MM.1S (cell line): ENCODE data around the gene VASH2.

Experiments used
- DNase-seq: peaks from one replicate; pipeline ENCODE4 v3.0.0-alpha.2; 2015
- H2AFZ ChIP-seq: fragments of 300-600 bp; sonication (generic); 2 replicates; pipeline ENCODE4 v1.6.0; 2016; ENCODE audit warnings: antibody characterized with exemption, low read length
- H3F3A ChIP-seq: fragments of 300-600 bp; sonication (generic); 2 replicates; pipeline ENCODE4 v1.6.1; 2016; ENCODE audit warnings: mild to moderate bottlenecking, antibody characterized with exemption, low read length, moderate library complexity, mixed read lengths; ENCODE audit not compliant: insufficient read depth
- H3K27ac ChIP-seq: fragments of 300-600 bp; sonication (generic); 2 replicates; pipeline ENCODE4 v1.5.1; 2016; ENCODE audit warnings: mild to moderate bottlenecking, low read length
- H3K27me3 ChIP-seq: fragments of 300-600 bp; sonication (generic); replicated peaks from 2 replicates; pipeline ENCODE4 v1.6.0; 2016; ENCODE audit warnings: low read length; ENCODE audit not compliant: insufficient read depth
- H3K36me3 ChIP-seq: fragments of 300-600 bp; sonication (generic); replicated peaks from 2 replicates; pipeline ENCODE4 v1.6.1; 2016; ENCODE audit warnings: mild to moderate bottlenecking, low read length, mixed read lengths; ENCODE audit not compliant: insufficient read depth
- H3K4me1 ChIP-seq: fragments of 300-600 bp; sonication (generic); 2 replicates; pipeline ENCODE4 v1.6.1; 2016; ENCODE audit warnings: low read length, mixed read lengths
- H3K4me2 ChIP-seq: fragments of 300-600 bp; sonication (generic); 2 replicates; pipeline ENCODE4 v1.6.0; 2016; ENCODE audit warnings: low read depth, low read length
- H3K4me3 ChIP-seq: fragments of 300-600 bp; sonication (generic); 2 replicates; pipeline ENCODE4 v1.5.1; 2016; ENCODE audit warnings: low read length, mixed read lengths
- H3K79me2 ChIP-seq: fragments of 300-600 bp; sonication (generic); 2 replicates; pipeline ENCODE4 v1.6.1; 2016; ENCODE audit warnings: mixed run types, low read length, mixed read lengths
- H3K9ac ChIP-seq: fragments of 300-600 bp; sonication (generic); 2 replicates; pipeline ENCODE4 v1.6.1; 2016; ENCODE audit warnings: low read length, mixed read lengths
- H3K9me2 ChIP-seq: fragments of 300-600 bp; sonication (generic); replicated peaks from 2 replicates; pipeline ENCODE4 v1.6.1; 2016; ENCODE audit warnings: mild to moderate bottlenecking, low read length, mixed read lengths; ENCODE audit not compliant: insufficient read depth
- H3K9me3 ChIP-seq: fragments of 300-600 bp; sonication (generic); replicated peaks from 2 replicates; pipeline ENCODE4 v1.6.1; 2016; ENCODE audit warnings: mild to moderate bottlenecking, low read length, mixed read lengths; ENCODE audit not compliant: insufficient read depth
- H4K20me1 ChIP-seq: fragments of 300-600 bp; sonication (generic); 2 replicates; pipeline ENCODE4 v1.6.1; 2016; ENCODE audit warnings: mild to moderate bottlenecking, low read length, moderate library complexity, mixed read lengths; ENCODE audit not compliant: insufficient read depth
- EZH2 ChIP-seq: fragments of 300-600 bp; sonication (generic); optimal IDR thresholded peaks from 2 replicates; pipeline ENCODE3; 2017; ENCODE audit warnings: low read depth, mild to moderate bottlenecking, antibody characterized with exemption, low read length, mixed read lengths
- EZH2phosphoT487 ChIP-seq: fragments of 300-600 bp; sonication (generic); IDR thresholded peaks from 2 replicates; pipeline ENCODE4 v1.6.1; 2018; ENCODE audit warnings: antibody characterized with exemption, low read length
- TF ChIP-seq, protein P1 (sequence below): fragments of 300-600 bp; sonication (generic); IDR thresholded peaks from 2 replicates; pipeline ENCODE4 v1.5.1; 2016; ENCODE audit warnings: antibody characterized with exemption, low read length, mixed read lengths

VASH2 gene

GRCh38 chr1:212920896-212921295 lies 29.4 kb upstream of the VASH2 start:
- H3K9me2 ChIP-seq = no peaks in the 10 kb centered on the region
- no peak for TF ChIP-seq EZH2phosphoT487
- TF ChIP-seq, protein P1, sequence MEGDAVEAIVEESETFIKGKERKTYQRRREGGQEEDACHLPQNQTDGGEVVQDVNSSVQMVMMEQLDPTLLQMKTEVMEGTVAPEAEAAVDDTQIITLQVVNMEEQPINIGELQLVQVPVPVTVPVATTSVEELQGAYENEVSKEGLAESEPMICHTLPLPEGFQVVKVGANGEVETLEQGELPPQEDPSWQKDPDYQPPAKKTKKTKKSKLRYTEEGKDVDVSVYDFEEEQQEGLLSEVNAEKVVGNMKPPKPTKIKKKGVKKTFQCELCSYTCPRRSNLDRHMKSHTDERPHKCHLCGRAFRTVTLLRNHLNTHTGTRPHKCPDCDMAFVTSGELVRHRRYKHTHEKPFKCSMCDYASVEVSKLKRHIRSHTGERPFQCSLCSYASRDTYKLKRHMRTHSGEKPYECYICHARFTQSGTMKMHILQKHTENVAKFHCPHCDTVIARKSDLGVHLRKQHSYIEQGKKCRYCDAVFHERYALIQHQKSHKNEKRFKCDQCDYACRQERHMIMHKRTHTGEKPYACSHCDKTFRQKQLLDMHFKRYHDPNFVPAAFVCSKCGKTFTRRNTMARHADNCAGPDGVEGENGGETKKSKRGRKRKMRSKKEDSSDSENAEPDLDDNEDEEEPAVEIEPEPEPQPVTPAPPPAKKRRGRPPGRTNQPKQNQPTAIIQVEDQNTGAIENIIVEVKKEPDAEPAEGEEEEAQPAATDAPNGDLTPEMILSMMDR = peak; percentile 48
- TF ChIP-seq EZH2 = no peak
- H2AFZ ChIP-seq = no peak overlapping the region
- H3K4me2 ChIP-seq = no peak overlapping the region
- peaks cover 12% of the 10 kb centered on the region for H3K4me1 ChIP-seq
- H4K20me1 ChIP-seq = no peaks in the 10 kb centered on the region
- no peaks in the 10 kb centered on the region for H3K36me3 ChIP-seq
- no peaks in the 10 kb centered on the region for H3K9me3 ChIP-seq
- H3K27ac ChIP-seq = no peak overlapping the region
- H3F3A ChIP-seq = no peaks in the 10 kb centered on the region
- no peak overlapping the region for H3K9ac ChIP-seq
- no peak overlapping the region for H3K4me3 ChIP-seq
- DNase-seq = no peak
- no peaks in the 10 kb centered on the region for H3K79me2 ChIP-seq
- no peaks in the 10 kb centered on the region for H3K27me3 ChIP-seq

DNA sequence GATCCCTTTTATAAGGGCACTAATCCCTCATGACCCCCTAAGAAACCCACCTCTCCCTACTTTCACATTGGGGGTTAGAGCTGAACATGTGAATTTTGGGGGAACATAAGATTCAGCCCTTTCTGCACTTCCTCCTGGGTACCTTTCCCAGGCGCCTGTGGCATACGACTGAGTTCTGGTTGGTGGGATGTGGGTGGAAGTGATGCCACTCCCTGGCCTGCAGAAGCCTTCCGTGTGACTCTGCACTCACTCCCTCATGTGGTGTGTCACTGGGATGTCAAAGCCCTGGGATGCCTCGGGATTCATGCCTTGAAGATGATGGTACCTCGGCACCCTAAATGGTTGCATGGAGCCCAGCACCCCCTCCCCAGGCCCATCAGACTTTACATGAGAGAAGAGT lies 28.3 kb upstream of the VASH2 start:
- no peak overlapping the region for H3K4me2 ChIP-seq
- H2AFZ ChIP-seq = no peak overlapping the region
- no peaks in the 10 kb centered on the region for H3K9me2 ChIP-seq
- no peaks in the 10 kb centered on the region for H3K9me3 ChIP-seq
- no peaks in the 10 kb centered on the region for H3K27me3 ChIP-seq
- H3K4me3 ChIP-seq = no peak overlapping the region
- no peak overlapping the region for H3K27ac ChIP-seq
- no peaks in the 10 kb centered on the region for H3K79me2 ChIP-seq
- TF ChIP-seq, protein P1 = no peak
- TF ChIP-seq EZH2phosphoT487 = no peak
- no peak for TF ChIP-seq EZH2
- peaks cover 12% of the 10 kb centered on the region for H3K4me1 ChIP-seq
- DNase-seq = no peak
- H3K9ac ChIP-seq = no peak overlapping the region
- H3K36me3 ChIP-seq = no peaks in the 10 kb centered on the region
- H4K20me1 ChIP-seq = no peaks in the 10 kb centered on the region
- no peaks in the 10 kb centered on the region for H3F3A ChIP-seq

DNA sequence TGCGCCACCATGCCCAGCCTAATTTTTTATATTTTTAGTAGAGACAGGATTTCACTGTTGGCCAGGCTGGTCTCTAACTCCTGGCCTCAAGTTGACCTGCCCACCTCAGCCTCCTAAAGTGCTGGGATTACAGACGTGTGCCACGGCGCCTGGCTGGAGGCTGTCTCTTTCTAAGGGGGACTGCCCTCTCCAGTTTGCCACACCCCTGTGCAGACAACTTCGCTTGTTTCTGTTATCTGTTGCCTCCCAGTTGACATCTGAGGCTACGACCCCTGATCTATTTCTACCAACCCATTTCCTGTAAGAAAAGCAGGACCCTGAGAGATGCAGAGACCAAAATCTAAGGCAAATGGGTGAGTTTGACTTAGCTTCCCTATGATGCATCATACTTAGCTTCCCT lies 24.0 kb upstream of the VASH2 start:
- no peaks in the 10 kb centered on the region for H3F3A ChIP-seq

More for the DNA sequence above, 24.0 kb upstream of the VASH2 start:
- Histone ChIP-seq H3K36me3 (no peaks in the 10 kb centered on the region), H3K9me2 (no peaks in the 10 kb centered on the region), H3K27ac (no peak overlapping the region), H3K4me1 (peaks cover 3% of the 10 kb centered on the region; the same call in 1 of the 2 replicates), H4K20me1 (no peaks in the 10 kb centered on the region), H3K4me2 (no peak overlapping the region), H3K9ac (no peak overlapping the region), H3K79me2 (no peaks in the 10 kb centered on the region), H3K9me3 (no peaks in the 10 kb centered on the region), H3K27me3 (no peaks in the 10 kb centered on the region), H3K4me3 (no peak overlapping the region), H2AFZ (no peak overlapping the region)
- no peak for TF ChIP-seq EZH2phosphoT487
- no peak for TF ChIP-seq EZH2
- TF ChIP-seq, protein P1 = no peak
- DNase-seq = no peak
